HepG2 (cell line): ENCODE measurements around the gene GPBP1. TPM values are rescaled to one million over a fixed set of nuclear protein-coding genes. Genes with fewer than 3 reads are reported as not detected.

ENCODE experiments used
- ATAC-seq: fragments of 200-7000 bp; cut with Tn5 transposase; 3 replicates; pipeline ENCODE4 v1.9.1; 2020; ENCODE audit warnings: mild to moderate bottlenecking, moderate library complexity
- BruUV-seq: library from RNA; stranded (reverse); fragments of 400-500 nt; replicated peaks from 2 replicates; lab custom pipeline; 2021; lab: Mats Ljungman, UMichigan
- CTCF ChIA-PET: fragments of 300-600 bp; formaldehyde crosslinking; extraction: SDS; loops from one replicate; lab custom pipeline; 2021; ENCODE audit warnings: low total read pairs, inconsistent platforms, low intra/inter-chr PET ratio; lab: Yijun Ruan, JAX
- POLR2A ChIA-PET: fragments of 350-600 bp; sonication (Branson Sonifier 250); formaldehyde crosslinking; loops from one replicate; lab custom pipeline; 2020; ENCODE audit warnings: antibody characterized with exemption, inconsistent platforms; lab: Yijun Ruan, JAX
- DNase-seq: peaks from one replicate; pipeline ENCODE4 v3.0.0-alpha.2; 2015; ENCODE audit warnings: low spot score
- FAIRE-seq: peaks from 3 replicates; lab custom pipeline; 2011; peaks lifted over from hg19 to GRCh38; lab: Jason Lieb, UNC
- H2AFZ ChIP-seq: one replicate; pipeline ENCODE4 v1.6.1; 2011; ENCODE audit warnings: low read length, inconsistent platforms
- H3K27ac ChIP-seq: fragments of 300-600 bp; 3 replicates; pipeline ENCODE4 v1.8.0; 2011; ENCODE audit warnings: mixed run types, mild to moderate bottlenecking, mixed read lengths, low read length, inconsistent platforms; ENCODE audit not compliant: insufficient read depth; ENCODE audit errors: extremely low read length
- H3K27me3 ChIP-seq, 2 experiments: fragments of 200-600 bp in 1 of 2; 2 replicates in 1 of 2; 3 replicates in 1 of 2; pipeline versions ENCODE4 v1.6.0 to v1.8.0; 2011; ENCODE audit warnings: low read length in 2 of 2, mild to moderate bottlenecking in 2 of 2, moderate library complexity in 2 of 2, inconsistent platforms in 1 of 2; ENCODE audit not compliant: insufficient read depth in 2 of 2, control insufficient read depth in 1 of 2
- H3K36me3 ChIP-seq, 2 experiments: fragments of 200-600 bp in 1 of 2; replicated peaks in 1 of 2; 2 replicates in 1 of 2; 3 replicates in 1 of 2; pipeline versions ENCODE4 v1.5.1 to v1.8.0; 2011; ENCODE audit warnings: low read length in 2 of 2, inconsistent platforms in 1 of 2; ENCODE audit not compliant: insufficient read depth in 2 of 2, control insufficient read depth in 1 of 2
- H3K4me1 ChIP-seq: 2 replicates; pipeline ENCODE4 v1.5.1; 2012; ENCODE audit warnings: low read length, inconsistent platforms; ENCODE audit not compliant: insufficient read depth
- H3K4me2 ChIP-seq: 2 replicates; pipeline ENCODE4 v1.6.0; 2011; ENCODE audit warnings: low read depth, low read length, inconsistent platforms
- H3K4me3 ChIP-seq, 3 experiments: fragments of 200-600 bp in 1 of 3; sonication (generic), shearing (Covaris generic) in 1 of 3; replicated peaks in 1 of 3; 2 replicates each; pipeline ENCODE4 v1.5.1; 2011 to 2016; ENCODE audit warnings: low read length in 3 of 3, inconsistent platforms in 2 of 3, low read depth in 2 of 3, mild to moderate bottlenecking in 2 of 3, control low read depth in 1 of 3, mixed read lengths in 1 of 3; ENCODE audit not compliant: insufficient read depth in 1 of 3
- H3K79me2 ChIP-seq: one replicate; pipeline ENCODE4 v1.6.1; 2011; ENCODE audit warnings: low read length, inconsistent platforms; ENCODE audit not compliant: insufficient read depth
- H3K9ac ChIP-seq: 2 replicates; pipeline ENCODE4 v1.6.0; 2011; ENCODE audit warnings: mild to moderate bottlenecking, low read depth, low read length, inconsistent platforms; ENCODE audit not compliant: insufficient read depth
- H3K9me3 ChIP-seq: 2 replicates; pipeline ENCODE4 v1.5.1; 2012; ENCODE audit warnings: mild to moderate bottlenecking, low read length
- H4K20me1 ChIP-seq: 2 replicates; pipeline ENCODE4 v1.6.0; 2011; ENCODE audit warnings: inconsistent platforms, mild to moderate bottlenecking, low read length, moderate library complexity; ENCODE audit not compliant: insufficient read depth
- FOXA3 ChIP-seq: IDR thresholded peaks from 2 replicates; pipeline ENCODE4 v1.6.1; 2016; ENCODE audit warnings: missing genetic modification reagents, missing compliant biosample characterization
- HNRNPL ChIP-seq: fragments of 200-400 bp; formaldehyde crosslinking; IDR thresholded peaks from 2 replicates; pipeline ENCODE4 v1.6.1; 2017; ENCODE audit warnings: mild to moderate bottlenecking, low read depth, low read length
- NFYB ChIP-seq: sonication (generic); formaldehyde crosslinking; IDR thresholded peaks from 2 replicates; pipeline ENCODE4 v1.4.0; 2020; ENCODE audit warnings: missing genetic modification reagents
- SP5 ChIP-seq: IDR thresholded peaks from 2 replicates; pipeline ENCODE4 v1.6.1; 2016; ENCODE audit warnings: low read depth, borderline replicate concordance
- ZBTB38 ChIP-seq: sonication (generic); formaldehyde crosslinking; IDR thresholded peaks from 2 replicates; pipeline ENCODE4 v1.5.1; 2020; ENCODE audit warnings: mild to moderate bottlenecking, missing genetic modification reagents
- ZGPAT ChIP-seq: IDR thresholded peaks from 2 replicates; pipeline ENCODE4 v1.6.1; 2016; ENCODE audit warnings: mild to moderate bottlenecking
- ZNF343 ChIP-seq: sonication (generic); formaldehyde crosslinking; IDR thresholded peaks from 2 replicates; pipeline ENCODE4 v1.4.0; 2020; ENCODE audit warnings: mild to moderate bottlenecking, missing genetic modification reagents
- ZNF44 ChIP-seq: sonication (generic); formaldehyde crosslinking; IDR thresholded peaks from 2 replicates; pipeline ENCODE4 v1.5.1; 2020; ENCODE audit warnings: mild to moderate bottlenecking, missing genetic modification reagents
- ZNF496 ChIP-seq: sonication (generic); formaldehyde crosslinking; IDR thresholded peaks from 2 replicates; pipeline ENCODE4 v1.8.1; 2023; ENCODE audit warnings: mild to moderate bottlenecking, moderate library complexity, missing genetic modification reagents; ENCODE audit not compliant: insufficient replicate concordance
- ZNF570 ChIP-seq: sonication (generic); formaldehyde crosslinking; IDR thresholded peaks from 2 replicates; pipeline ENCODE4 v1.4.0; 2020; ENCODE audit warnings: mild to moderate bottlenecking, missing genetic modification reagents, borderline replicate concordance
- ZSCAN25 ChIP-seq: sonication (generic); formaldehyde crosslinking; IDR thresholded peaks from 2 replicates; pipeline ENCODE4 v1.8.0; 2022; ENCODE audit warnings: mild to moderate bottlenecking, missing genetic modification reagents
- WGBS: methylation state at CpG from one replicate; pipeline ENCODE4 v1.1.6; 2017; ENCODE audit warnings: low lambda C conversion rate; 5-methylcytosine and 5-hydroxymethylcytosine counted together
- in situ Hi-C: cut with HindIII; loops from 2 replicates; pipeline ENCODE4 v1.10.0; 2017; ENCODE audit warnings: low pct_unique_long_range_greater_than_20kb; ENCODE audit not compliant: extremely low pct_ligation_motif_present
- intact Hi-C: fragments of 100-400 bp; cut with micrococcal nuclease; formaldehyde crosslinking; loops from one replicate; pipeline ENCODE4 v1.10.0; 2022; ENCODE audit not compliant: unreplicated experiment
- polyA plus RNA-seq, 8 experiments: library from polyadenylated mRNA; depleted of rRNA in 3 of 8; stranded (reverse) in 7 of 8; unstranded in 1 of 8; fragments of >200 nt; fragmentation: Illumina TruSeq in 4 of 8; extraction: Trizol in 4 of 8; gene quantifications; 2 replicates each; pipeline versions ENCODE4 v1.2.1 to v1.2.3, GENCODE V29; 2011 to 2016; ENCODE audit warnings: low read depth in 4 of 8, missing spikeins in 1 of 8, mixed read lengths in 1 of 8; ENCODE audit not compliant: insufficient read depth in 1 of 8
- total RNA-seq, 5 experiments: library from RNA; depleted of rRNA; stranded (reverse); fragments of >200 nt; fragmentation: Illumina TruSeq; extraction: Trizol; gene quantifications; 2 replicates each; pipeline ENCODE4 v1.2.3, GENCODE V29; 2016; ENCODE audit warnings: low read depth in 1 of 5
- TF ChIP-seq, protein P1 (sequence below): sonication (generic); formaldehyde crosslinking; IDR thresholded peaks from 2 replicates; pipeline ENCODE4 v1.8.0; 2022; ENCODE audit warnings: mild to moderate bottlenecking, missing genetic modification reagents

GPBP1 gene
- total and polyA plus RNA-seq, 2 of the 13 experiments (the other 11 are each of a cell fraction or from before 2014, with no cell fraction given) = 27.1 to 72.2 TPM

GRCh38 chr5:57194653-57195052, 20.8 kb downstream of the GPBP1 start:
- CTCF ChIA-PET = no interaction called here
- POLR2A ChIA-PET = no interaction called here
- H2AFZ ChIP-seq = no peak overlapping the region
- 87% methylated on average over 2 of the region's 2 CpGs for WGBS
- DNase-seq (no peak), FAIRE-seq (no peak), ATAC-seq (no peak)
- H3K79me2 ChIP-seq = peaks cover 99% of the 10 kb centered on the region
- H4K20me1 ChIP-seq = peaks cover 60% of the 10 kb centered on the region
- no peaks in the 10 kb centered on the region for H3K27me3 ChIP-seq
- H3K4me3 ChIP-seq = no peak overlapping the region
- H3K36me3 ChIP-seq = peaks cover 0 to 15% of the 10 kb centered on the region in 2 experiments; a peak in 3 of 5 replicates
- no peak overlapping the region for H3K27ac ChIP-seq
- H3K9me3 ChIP-seq = no peaks in the 10 kb centered on the region
- no TSS peak for BruUV-seq
- no peak overlapping the region for H3K9ac ChIP-seq
- TF ChIP-seq ZSCAN25 = no peak
- no peak for TF ChIP-seq FOXA3 (CRISPR knock-in tag)
- TF ChIP-seq ZNF496 (CRISPR knock-in tag) = no peak
- no peak for TF ChIP-seq SP5
- no peak for TF ChIP-seq NFYB (CRISPR knock-in tag)
- TF ChIP-seq ZNF570 (CRISPR knock-in tag) = no peak
- TF ChIP-seq ZNF343 (CRISPR knock-in tag) = no peak
- TF ChIP-seq ZBTB38 = no peak
- no peak for TF ChIP-seq HNRNPL
- TF ChIP-seq ZGPAT (CRISPR knock-in tag) = no peak
- no peak for TF ChIP-seq ZNF44 (CRISPR knock-in tag)
- TF ChIP-seq, protein P1, sequence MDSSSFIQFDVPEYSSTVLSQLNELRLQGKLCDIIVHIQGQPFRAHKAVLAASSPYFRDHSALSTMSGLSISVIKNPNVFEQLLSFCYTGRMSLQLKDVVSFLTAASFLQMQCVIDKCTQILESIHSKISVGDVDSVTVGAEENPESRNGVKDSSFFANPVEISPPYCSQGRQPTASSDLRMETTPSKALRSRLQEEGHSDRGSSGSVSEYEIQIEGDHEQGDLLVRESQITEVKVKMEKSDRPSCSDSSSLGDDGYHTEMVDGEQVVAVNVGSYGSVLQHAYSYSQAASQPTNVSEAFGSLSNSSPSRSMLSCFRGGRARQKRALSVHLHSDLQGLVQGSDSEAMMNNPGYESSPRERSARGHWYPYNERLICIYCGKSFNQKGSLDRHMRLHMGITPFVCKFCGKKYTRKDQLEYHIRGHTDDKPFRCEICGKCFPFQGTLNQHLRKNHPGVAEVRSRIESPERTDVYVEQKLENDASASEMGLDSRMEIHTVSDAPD (CRISPR knock-in tag) = no peak
- in situ Hi-C loops (no loop called here), intact Hi-C loops (no loop called here)
- peaks cover 28% of the 10 kb centered on the region for H3K4me1 ChIP-seq
- no peak overlapping the region for H3K4me2 ChIP-seq
